Activated CD8-positive, alpha-beta memory T cell treated with anti-CD3 and anti-CD28 coated beads for 1 hour (primary cell): ENCODE results near the gene CRYGN.

ENCODE experiments used
- DNase-seq, 2 donors: peaks; one replicate each; pipeline ENCODE4 v3.0.0-alpha.2; 2020; ENCODE audit warnings: low read depth in 1 of 2; ENCODE audit errors: extremely low read depth in 1 of 2

The CRYGN gene

GRCh38 chr7:151427705-151428377 lies 12.1 kb downstream of the CRYGN start:
- DNase-seq, result no peak

- DNase-seq, result no peak
Observed at GRCh38 chr7:151426904-151427704, 12.8 kb downstream of the CRYGN start.

- DNase-seq, result no peak
Observed at GRCh38 chr7:151426441-151426903, 13.5 kb downstream of the CRYGN start.

DNA sequence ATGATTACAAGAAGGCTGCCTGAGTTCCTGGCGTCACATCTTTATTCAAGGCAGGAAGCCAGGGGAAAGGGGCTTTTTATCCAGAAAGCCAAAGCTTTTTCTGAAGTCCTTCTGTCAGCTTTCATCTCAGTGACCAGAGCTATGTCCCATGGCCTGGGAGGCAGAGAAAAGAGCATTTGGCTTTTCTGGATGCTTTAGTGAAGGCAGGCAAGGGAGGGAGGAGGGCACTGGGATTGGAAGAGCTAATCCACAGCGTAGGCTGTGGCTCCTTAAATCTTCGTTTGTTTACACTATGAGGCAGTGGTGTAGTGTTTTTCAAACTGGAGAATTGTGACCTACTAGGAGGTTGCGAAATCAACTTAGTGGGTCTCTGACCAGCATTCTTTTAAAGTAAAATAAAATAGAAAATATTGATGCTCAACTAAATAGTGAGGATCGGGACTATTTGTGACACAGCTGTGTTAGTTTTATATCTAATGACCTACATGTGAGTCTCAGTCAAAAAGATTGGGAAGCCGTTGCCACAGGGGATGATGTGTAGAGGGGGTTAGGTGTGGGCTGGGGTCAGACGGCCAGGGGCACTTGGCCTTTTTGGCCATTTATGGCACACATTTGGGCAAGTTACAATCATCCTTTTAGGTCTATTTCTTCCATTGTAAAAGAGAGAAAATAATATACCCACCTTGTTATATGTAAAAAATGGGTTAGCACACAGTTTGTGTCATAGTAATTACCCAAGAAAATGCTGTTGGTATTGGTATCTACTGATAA lies 14.1 kb downstream of the CRYGN start:
- DNase-seq, result no peak

DNA sequence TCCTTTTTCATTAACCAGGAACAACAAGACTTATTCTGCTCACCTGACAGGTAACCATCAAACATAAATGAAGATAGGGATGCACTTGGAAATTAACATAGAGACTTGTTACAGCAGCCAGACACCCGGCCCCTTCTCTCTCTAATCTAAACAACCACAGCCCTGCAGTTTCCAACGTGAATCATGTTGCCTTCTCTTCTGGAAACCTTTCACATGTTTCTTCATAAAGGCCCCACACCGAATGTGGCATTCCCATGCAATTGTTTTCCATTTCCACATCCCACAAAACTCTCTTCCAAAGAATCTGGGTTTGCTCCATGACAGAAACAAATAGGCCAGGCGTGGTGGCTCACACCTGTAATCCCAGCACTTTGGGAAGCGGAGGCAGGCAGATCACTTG lies 15.1 kb downstream of the CRYGN start:
- DNase-seq, result no peak

GRCh38 chr7:151423936-151424335 lies 16.0 kb downstream of the CRYGN start:
- DNase-seq, result no peak

GRCh38 chr7:151423226-151423625 lies 16.7 kb downstream of the CRYGN start:
- no peak for DNase-seq

DNA sequence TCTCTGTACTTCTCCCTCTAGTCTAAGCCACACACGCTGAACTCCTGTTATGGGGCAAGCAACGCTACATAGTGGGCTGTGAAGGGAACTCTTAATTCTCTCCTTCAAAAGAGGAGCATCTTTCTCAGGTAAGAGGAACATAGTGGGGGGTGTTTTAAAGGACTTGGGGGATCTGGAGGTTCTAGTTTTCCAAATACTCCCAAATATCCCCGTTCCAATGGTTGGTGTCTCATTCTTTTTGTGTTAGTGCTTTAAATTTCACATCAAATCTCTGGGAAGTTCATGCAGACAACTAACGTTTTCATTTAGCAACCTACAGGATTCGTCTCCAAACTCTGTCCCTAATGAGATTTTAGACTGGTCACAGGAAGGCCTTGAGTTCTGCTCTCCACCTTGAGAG lies 17.7 kb downstream of the CRYGN start:
- DNase-seq, result no peak

DNA sequence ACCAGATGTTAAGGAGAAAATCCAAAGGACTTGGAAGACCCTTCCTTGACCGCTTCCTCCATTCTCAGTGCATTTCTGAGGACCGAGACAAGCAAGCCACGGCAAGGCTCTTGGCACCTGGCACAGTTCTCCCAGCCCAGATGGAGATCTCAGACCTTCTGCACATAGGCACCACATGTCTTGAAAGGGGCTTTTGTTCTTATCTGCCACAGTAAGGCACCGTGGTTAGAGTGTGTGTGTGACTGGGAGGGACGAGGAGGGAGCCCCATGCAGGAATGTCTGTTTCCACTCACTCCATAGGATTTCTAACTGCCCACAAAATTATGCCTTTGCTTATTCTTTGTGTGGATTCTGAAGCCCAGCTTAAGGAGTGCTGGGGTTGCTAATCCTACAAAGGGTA lies 19.8 kb downstream of the CRYGN start:
- no peak for DNase-seq

GRCh38 chr7:151416941-151417315 lies 23.0 kb downstream of the CRYGN start:
- DNase-seq, result no peak

DNA sequence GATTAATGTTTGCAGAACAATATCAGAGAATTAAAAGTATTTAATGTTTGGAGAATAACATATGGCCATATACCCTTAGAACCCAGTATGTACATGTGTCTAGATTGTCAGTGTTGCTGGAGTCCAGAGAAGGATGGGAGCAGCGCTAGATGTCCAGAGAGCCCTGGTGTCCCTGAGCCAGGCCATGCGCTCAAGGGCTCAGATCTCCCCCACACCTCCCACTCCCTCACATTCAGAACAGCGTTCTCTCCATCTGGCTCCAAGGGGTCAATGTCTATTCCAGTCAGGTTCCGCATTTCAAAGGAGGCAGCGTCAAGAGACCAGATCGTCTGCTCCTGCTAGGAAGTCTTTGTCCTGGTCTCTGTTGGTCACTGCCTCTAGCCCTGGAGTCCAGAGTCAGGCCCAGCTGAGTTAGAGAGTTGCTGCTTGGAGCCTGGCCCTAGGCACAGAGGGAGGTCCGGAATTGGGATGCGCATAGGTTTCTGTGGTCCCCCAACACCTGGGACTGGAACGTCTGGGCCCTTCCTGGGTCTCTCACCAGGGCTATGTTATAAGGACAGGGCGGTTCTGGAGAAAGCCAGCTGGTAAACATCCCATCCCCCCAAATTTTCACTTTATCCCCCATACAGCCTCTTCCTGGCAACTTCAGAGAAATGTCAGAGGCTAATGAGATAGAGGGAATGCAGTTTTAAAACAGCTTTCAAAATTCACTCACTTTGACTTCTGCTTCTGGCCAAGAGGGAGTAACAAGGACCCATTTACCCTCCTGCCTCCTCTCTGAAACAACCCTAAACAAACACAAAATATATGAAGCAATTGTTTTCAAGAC lies 23.6 kb downstream of the CRYGN start:
- DNase-seq, result no peak

- no peak for DNase-seq
Observed at GRCh38 chr7:151415375-151416105, 24.4 kb downstream of the CRYGN start.

GRCh38 chr7:151413241-151413640 lies 26.7 kb downstream of the CRYGN start:
- no peak for DNase-seq

DNA sequence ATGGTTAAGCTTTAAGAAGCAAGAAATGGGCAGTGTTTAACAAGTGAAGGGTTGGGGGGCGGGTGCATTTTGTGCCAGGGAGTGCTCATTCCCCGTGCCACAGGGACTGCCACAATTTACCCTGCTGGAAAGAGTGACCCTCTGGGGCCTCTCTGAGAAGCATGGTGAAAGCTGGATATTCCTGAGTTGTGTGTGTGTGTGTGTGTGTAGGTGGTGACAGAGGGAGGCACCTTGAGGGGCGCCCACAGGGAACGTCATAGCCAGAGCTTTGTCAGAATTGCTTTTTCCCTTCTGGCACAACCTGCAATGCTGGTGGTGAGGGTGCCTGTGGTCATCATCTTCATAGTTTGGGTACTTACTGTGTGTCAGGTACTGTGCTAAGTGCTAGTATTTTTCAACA lies 27.6 kb downstream of the CRYGN start:
- DNase-seq, result no peak

DNA sequence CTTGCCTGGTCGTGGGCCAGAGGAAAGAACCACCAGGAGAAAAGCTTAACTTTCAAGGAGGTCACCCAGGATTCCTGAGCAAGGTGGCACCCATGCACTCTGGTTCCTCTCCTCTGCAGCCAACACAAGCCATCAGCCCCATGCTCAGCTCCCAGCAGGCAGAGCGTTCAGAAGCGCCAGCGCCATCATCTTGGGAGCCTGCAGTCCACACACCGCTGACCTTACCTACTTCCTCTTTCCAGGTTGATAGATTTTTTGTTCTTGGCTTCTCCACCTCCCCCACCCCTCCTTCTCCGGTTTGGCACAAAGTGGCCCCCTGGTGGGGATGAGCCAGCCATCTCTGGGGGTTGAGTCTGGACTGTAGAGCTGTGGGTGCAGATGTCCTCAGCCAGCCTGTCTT lies 28.4 kb downstream of the CRYGN start:
- no peak for DNase-seq

DNA sequence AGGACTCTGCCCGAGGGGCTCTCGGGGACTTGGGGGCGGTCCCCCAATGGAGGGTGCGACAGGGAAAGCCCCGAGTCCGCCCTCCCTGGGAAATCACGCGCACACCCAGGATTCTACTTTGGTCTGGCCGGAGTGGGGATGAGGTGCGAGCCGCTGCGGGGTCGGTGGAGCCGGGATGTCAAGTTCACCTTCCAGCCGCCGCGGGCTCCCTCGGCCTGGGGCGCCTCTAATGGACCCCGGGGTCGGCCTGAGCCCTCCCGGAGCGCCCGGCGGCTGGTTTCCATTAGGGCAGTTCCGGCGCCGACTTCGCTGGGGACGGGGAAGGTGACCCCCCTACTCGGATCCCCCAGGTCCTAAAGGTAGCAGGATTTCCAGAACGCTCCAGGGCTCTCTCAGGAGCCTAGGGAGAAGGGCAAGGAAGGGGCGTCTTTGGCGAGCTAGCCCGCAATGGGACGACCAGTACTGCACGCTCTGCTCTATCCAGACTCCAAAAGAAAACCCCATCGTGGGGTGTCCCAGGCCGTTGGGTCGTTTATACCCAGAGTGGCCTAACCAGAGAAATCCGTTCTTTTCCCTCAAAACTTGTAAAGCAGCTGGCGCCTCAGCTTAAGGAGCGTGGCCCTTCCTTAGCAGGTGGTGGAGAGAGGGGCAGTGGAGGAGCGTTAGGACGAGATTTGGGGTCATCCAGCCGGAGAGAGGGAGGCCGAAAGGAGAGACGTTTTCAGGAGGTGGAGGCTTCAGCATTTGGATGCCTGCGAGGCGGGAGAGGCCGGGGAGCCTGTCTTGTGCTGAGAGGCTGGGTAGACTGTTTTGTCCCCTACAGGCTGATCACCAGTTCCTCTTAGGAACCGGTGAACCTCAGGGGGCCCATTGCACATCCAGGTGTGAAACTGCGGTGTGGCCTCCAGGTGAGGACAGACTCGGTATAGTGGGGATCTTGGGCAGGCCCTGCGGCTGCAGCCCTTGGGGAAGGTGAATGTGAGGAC lies 29.2 kb downstream of the CRYGN start:
- no peak for DNase-seq

DNA sequence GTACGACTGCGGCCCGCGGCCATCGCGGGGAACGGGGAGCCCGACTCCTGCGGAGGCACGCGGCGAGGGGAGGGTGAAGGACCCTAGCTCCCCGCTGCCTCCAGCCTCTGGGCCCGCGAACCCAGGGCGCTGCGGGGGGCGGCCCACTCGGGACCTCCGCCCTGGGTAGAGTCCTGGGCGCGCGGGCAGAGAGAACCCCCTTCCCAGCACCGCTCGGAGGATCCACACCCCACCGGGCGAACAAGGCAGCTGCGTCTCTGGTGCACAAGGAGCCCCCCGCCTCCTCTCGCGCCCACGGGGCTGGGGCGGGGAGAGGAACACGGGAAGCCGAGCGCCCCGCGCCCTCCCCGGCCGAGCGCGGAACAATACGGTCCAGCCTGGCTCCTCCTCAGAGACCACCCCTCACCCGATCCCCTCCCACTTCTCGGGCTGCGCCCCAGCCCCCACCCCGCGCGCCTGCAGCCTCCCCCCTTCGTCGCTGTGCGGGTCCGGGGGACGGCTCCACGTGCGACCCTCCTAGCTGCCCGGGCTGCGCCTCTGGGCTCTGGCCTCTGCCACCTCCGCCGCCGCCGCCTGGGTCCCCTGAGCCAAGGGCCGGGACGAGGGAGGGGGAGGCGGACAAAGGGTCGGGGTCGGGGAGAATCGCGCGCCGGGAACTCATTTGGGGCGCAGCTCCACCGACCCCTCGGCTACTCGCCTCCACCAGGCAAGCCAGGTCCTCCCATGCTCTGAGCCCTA lies 30.1 kb downstream of the CRYGN start, which contains the start of gene WDR86:
WDR86 (minus strand) TSS at position 372 of the 738 bp plus-strand sequence. CDS start 449 bp downstream, outside the sequence.
- DNase-seq, result no peak
